ENCODE results near the gene RFC1.
"Not testable (repeated sequence)": the region's sequence is repeated elsewhere in the genome, so short reads cannot be mapped to it uniquely, and the experiment has no call there.

RFC1 gene

GRCh38 chr4:39365830-39366771, at the start of gene RFC1:
RFC1 (minus strand) TSS chr4:39366362; CDS start chr4:39366241, 121 bp downstream.
- peak; percentile 77 for DNase-seq

GRCh38 chr4:39415678-39416283, 49.6 kb upstream of the RFC1 start:
- DNase-seq, result no peak

- DNase-seq, result not testable (repeated sequence)
Measured at GRCh38 chr4:39411561-39411960, 45.4 kb upstream of the RFC1 start.

GRCh38 chr4:39410415-39410814, 44.3 kb upstream of the RFC1 start:
- no peak for DNase-seq

GRCh38 chr4:39407584-39407885, 41.4 kb upstream of the RFC1 start:
- DNase-seq, result no peak

GRCh38 chr4:39406763-39407583, 40.8 kb upstream of the RFC1 start, which contains the start of gene KLB:
KLB (plus strand) TSS chr4:39406930; CDS start chr4:39406950, 20 bp downstream.
- no peak for DNase-seq

GRCh38 chr4:39401640-39402039, 35.5 kb upstream of the RFC1 start:
- DNase-seq, result not testable (repeated sequence)

- no peak for DNase-seq
Measured at GRCh38 chr4:39394706-39395105, 28.5 kb upstream of the RFC1 start.

GRCh38 chr4:39390603-39391002, 24.4 kb upstream of the RFC1 start:
- no peak for DNase-seq

GRCh38 chr4:39384563-39384962, 18.4 kb upstream of the RFC1 start:
- DNase-seq, result no peak

- DNase-seq, result no peak
Measured at GRCh38 chr4:39383690-39384089, 17.5 kb upstream of the RFC1 start.

- DNase-seq, result no peak
Measured at GRCh38 chr4:39375478-39375877, 9.3 kb upstream of the RFC1 start.

- not testable (repeated sequence) for DNase-seq
Measured at GRCh38 chr4:39371209-39371608, 5.0 kb upstream of the RFC1 start.

GRCh38 chr4:39369301-39369700, 3.1 kb upstream of the RFC1 start:
- DNase-seq, result no peak

- no peak for DNase-seq
Measured at GRCh38 chr4:39367166-39367565, 1.0 kb upstream of the RFC1 start.

- DNase-seq, result no peak
Measured at GRCh38 chr4:39365360-39365759, 802 bp downstream of the RFC1 start.

GRCh38 chr4:39363773-39364393, 2.3 kb downstream of the RFC1 start:
- DNase-seq, result no peak

GRCh38 chr4:39362827-39363226, 3.3 kb downstream of the RFC1 start:
- no peak for DNase-seq

- not testable (repeated sequence) for DNase-seq
Measured at GRCh38 chr4:39360611-39361010, 5.6 kb downstream of the RFC1 start.

- DNase-seq, result no peak
Measured at GRCh38 chr4:39357002-39357401, 9.2 kb downstream of the RFC1 start.

- DNase-seq, result no peak
Measured at GRCh38 chr4:39354254-39354552, 12.0 kb downstream of the RFC1 start.

GRCh38 chr4:39353478-39354253, 12.5 kb downstream of the RFC1 start:
- no peak for DNase-seq

- not testable (repeated sequence) for DNase-seq
Measured at GRCh38 chr4:39353149-39353477, 13.0 kb downstream of the RFC1 start.
